CD8-positive, alpha-beta memory T cell (primary cell): ENCODE measurements around the gene ATP9A. TPM values are rescaled to one million over a fixed set of nuclear protein-coding genes. Genes with fewer than 3 reads are reported as not detected.
A peak's percentile ranks its signal among the peaks of the same experiment; 100 is the strongest.

Experiments used
- CTCF ChIA-PET: fragments of 350-600 bp; sonication (Branson Sonifier 250); formaldehyde crosslinking; loops from one replicate; lab custom pipeline; 2021; ENCODE audit warnings: antibody characterized with exemption; lab: Charles Lee
- POLR2A ChIA-PET: fragments of 350-600 bp; sonication (Branson Sonifier 250); formaldehyde crosslinking; loops from one replicate; lab custom pipeline; 2021; ENCODE audit warnings: antibody characterized with exemption; lab: Charles Lee
- DNase-seq, 5 donors: peaks; one replicate each; pipeline versions ENCODE4 v3.0.0 to v3.0.0-alpha.2; 2020 to 2022; ENCODE audit warnings: mixed read lengths in 1 of 5
- H3K27ac ChIP-seq: one replicate; pipeline ENCODE4 v1.7.0; 2013; ENCODE audit warnings: low read depth, mild to moderate bottlenecking, low read length, moderate library complexity
- H3K27me3 ChIP-seq: 2 replicates; pipeline ENCODE4 v1.7.0; 2013; ENCODE audit warnings: low read length, mild to moderate bottlenecking; ENCODE audit not compliant: insufficient read depth, poor library complexity, severe bottlenecking
- H3K36me3 ChIP-seq: 2 replicates; pipeline ENCODE4 v1.7.0; 2013; ENCODE audit warnings: mild to moderate bottlenecking, low read length, moderate library complexity; ENCODE audit not compliant: insufficient read depth
- H3K4me1 ChIP-seq: 2 replicates; pipeline ENCODE4 v1.7.0; 2013; ENCODE audit warnings: mild to moderate bottlenecking, low read length, moderate library complexity; ENCODE audit not compliant: insufficient read depth
- H3K4me3 ChIP-seq: 2 replicates; pipeline ENCODE4 v1.7.0; 2013; ENCODE audit warnings: mild to moderate bottlenecking, low read length
- H3K9me3 ChIP-seq: 2 replicates; pipeline ENCODE4 v1.7.0; 2013; ENCODE audit warnings: mild to moderate bottlenecking, low read length
- H3K27ac Mint-ChIP-seq, 8 donors: one replicate each; pipeline ENCODE4 v1.8.0; 2020 to 2021; ENCODE audit warnings: mixed read lengths in 8 of 8, mild to moderate bottlenecking in 6 of 8, inconsistent platforms in 3 of 8, moderate library complexity in 3 of 8
- H3K27me3 Mint-ChIP-seq, 2 donors: one replicate each; pipeline ENCODE4 v1.8.0; 2020 to 2021; ENCODE audit warnings: mixed read lengths in 2 of 2, mild to moderate bottlenecking in 1 of 2, moderate library complexity in 1 of 2
- H3K36me3 Mint-ChIP-seq, 3 donors: one replicate each; pipeline ENCODE4 v1.8.0; 2020 to 2021; ENCODE audit warnings: mixed read lengths in 3 of 3, inconsistent platforms in 1 of 3, mild to moderate bottlenecking in 1 of 3
- H3K4me1 Mint-ChIP-seq, 3 donors: one replicate each; pipeline ENCODE4 v1.8.0; 2020 to 2021; ENCODE audit warnings: mixed read lengths in 3 of 3, inconsistent platforms in 1 of 3, mild to moderate bottlenecking in 1 of 3
- H3K4me3 Mint-ChIP-seq, 7 donors: one replicate each; pipeline ENCODE4 v1.8.0; 2020 to 2021; ENCODE audit warnings: mixed read lengths in 7 of 7, mild to moderate bottlenecking in 6 of 7, moderate library complexity in 4 of 7, inconsistent platforms in 2 of 7
- H3K9me3 Mint-ChIP-seq, 5 donors: one replicate each; pipeline ENCODE4 v1.8.0; 2020 to 2022; ENCODE audit warnings: mixed read lengths in 5 of 5, mild to moderate bottlenecking in 3 of 5, moderate library complexity in 2 of 5, inconsistent platforms in 1 of 5
- polyA plus RNA-seq: library from polyadenylated mRNA; unstranded; fragments of 300-500 nt; fragmentation: Illumina TruSeq; gene quantifications from one replicate; pipeline ENCODE4 v1.2.3, GENCODE V29; 2021
- total RNA-seq, 2 experiments: library from RNA; stranded (reverse); gene quantifications; one replicate each; pipeline ENCODE4 v1.2.3, GENCODE V29; 2021

The ATP9A gene
- total and polyA plus RNA-seq, 3 experiments from 2014 or later = 0.46 to 2.3 (median 2.0) TPM

DNA sequence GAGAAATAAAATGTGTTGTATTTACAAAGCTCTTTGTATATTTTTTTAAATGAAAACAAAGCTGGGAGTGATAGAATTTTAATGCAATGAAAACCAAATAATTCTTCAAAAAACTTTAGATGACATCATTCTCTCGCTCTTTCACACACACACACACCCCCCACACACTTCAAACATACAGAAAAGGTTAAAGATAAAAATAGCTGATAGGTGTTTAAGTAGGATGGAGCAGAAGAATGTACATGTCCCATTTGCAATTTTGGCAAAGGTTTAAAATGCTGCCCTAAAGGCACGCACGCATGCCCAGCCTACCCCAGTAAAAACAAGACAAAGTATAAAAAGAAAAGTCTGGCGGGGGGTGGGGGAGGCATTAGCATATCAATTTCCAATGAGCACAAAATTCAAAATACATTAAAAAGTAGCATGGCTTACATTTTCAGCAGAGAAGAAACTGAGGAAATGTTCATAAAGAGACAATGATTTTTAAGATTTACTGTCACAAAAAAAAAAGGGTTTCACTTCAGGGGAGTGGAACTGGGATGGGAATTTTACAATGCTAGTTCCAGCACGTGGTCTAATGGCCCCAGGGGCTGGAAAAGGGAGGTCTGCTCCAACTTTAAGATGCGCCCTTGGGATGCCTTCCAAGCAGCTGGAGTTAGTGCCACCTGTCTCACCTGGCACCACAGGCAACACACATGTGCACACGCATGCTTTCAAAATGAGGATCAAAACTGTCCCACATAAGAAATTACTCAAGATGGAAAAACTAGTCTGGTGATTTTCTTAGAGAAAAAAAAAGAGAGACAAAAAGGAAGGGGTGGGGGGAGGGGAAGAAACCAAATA, 170.6 kb downstream of the ATP9A start:
- Mint-ChIP-seq H3K36me3 (no peaks in the 10 kb centered on the region), H3K4me3 (no peak overlapping the region), H3K27ac (no peak overlapping the region), H3K4me1 (peaks cover 11 to 22% (median 16%) of the 10 kb centered on the region in 3 donors), H3K27me3 (peaks cover 0 to 7% of the 10 kb centered on the region in 2 donors), H3K9me3 (no peaks in the 10 kb centered on the region)
- POLR2A ChIA-PET = no interaction called here
- Histone ChIP-seq H3K27ac (no peak overlapping the region), H3K36me3 (no peaks in the 10 kb centered on the region), H3K27me3 (no peaks in the 10 kb centered on the region), H3K4me3 (no peak overlapping the region), H3K4me1 (peaks cover 10% of the 10 kb centered on the region), H3K9me3 (no peaks in the 10 kb centered on the region)
- CTCF ChIA-PET = interaction anchor here (1.0 to 4.8 kb wide), 5 partner anchors 11 to 290 kb away, joined by 3 to 51 read pairs (median 9); no protein-coding TSS in a partner anchor
- no peak for DNase-seq

DNA sequence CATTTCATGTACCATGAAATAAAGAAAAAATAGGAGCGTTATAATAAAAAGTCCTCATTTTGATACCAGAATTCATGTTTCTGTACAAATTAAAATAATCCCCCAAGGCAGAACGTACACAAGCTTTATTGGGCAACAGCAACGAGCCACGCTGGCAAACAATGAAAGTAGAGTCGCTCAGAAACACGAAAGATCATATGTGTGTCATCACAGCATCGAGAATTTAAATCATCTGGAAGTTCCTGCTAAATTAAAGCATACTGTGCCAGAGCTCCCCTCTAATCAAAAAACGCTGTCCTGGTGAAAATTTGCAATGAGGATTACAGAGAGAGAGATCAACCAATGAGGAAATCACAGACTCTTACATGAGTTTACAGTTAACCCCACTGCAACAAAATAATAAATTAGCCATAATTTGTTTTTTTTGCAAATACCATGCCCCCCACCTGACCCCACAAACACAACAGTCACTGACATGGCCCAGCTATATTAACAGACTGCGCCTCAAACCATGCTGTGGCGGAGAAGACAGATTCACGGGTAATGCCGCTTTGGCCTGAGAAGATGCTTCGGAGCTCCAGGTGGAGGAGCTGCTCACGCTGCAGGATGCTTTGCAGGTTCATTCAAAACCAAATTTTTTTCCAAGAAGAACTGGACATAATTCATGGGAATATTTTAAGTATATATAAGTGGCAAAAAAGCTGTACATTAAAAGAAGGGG, 171.4 kb downstream of the ATP9A start:
- Mint-ChIP-seq H3K4me1 (peaks cover 11 to 22% (median 16%) of the 10 kb centered on the region in 3 donors), H3K4me3 (no peak overlapping the region), H3K27me3 (peaks cover 0 to 7% of the 10 kb centered on the region in 2 donors), H3K27ac (peak overlapping the region in 1 of 8 donors; percentile 28), H3K9me3 (no peaks in the 10 kb centered on the region), H3K36me3 (no peaks in the 10 kb centered on the region)
- Histone ChIP-seq H3K27ac (no peak overlapping the region), H3K4me1 (peaks cover 10% of the 10 kb centered on the region), H3K4me3 (no peak overlapping the region), H3K9me3 (no peaks in the 10 kb centered on the region), H3K36me3 (no peaks in the 10 kb centered on the region), H3K27me3 (no peaks in the 10 kb centered on the region)
- POLR2A ChIA-PET = no interaction called here
- no peak for DNase-seq
- CTCF ChIA-PET = interaction anchor here (1.0 to 4.8 kb wide), 9 partner anchors 12 to 609 kb away, joined by 3 to 51 read pairs (median 5); partner anchors contain the start of gene NFATC2

DNA sequence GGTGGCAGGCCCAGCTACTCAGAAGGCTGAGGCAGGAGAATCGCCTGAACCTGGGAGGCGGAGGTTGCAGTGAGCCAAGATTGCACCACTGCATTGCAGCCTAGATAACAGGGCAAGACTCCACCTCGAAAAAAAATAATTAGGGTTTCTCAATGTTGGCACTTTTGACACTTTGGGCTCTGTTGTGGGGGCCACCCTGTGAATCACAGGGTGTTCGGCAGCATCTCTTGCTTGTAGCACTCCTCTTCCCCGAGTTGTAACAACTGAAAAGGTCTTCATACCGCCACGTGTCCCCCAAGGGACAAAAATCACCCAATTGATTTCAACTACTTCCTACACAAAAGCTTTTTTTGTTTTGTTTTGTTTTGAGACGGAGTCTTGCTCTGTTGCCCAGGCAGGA, 172.4 kb downstream of the ATP9A start:
- Mint-ChIP-seq H3K4me1 (peaks cover 11 to 22% (median 16%) of the 10 kb centered on the region in 3 donors), H3K27me3 (peaks cover 0 to 4% of the 10 kb centered on the region in 2 donors), H3K27ac (peak overlapping the region in 2 of 8 donors; percentile 32 to 50), H3K36me3 (no peaks in the 10 kb centered on the region), H3K9me3 (no peaks in the 10 kb centered on the region), H3K4me3 (peak overlapping the region in 1 of 7 donors; percentile 48)
- H3K4me3 ChIP-seq = no peak overlapping the region
- CTCF ChIA-PET = interaction anchor here (0.6 to 4.8 kb wide), 23 partner anchors 9 to 608 kb away, joined by 3 to 51 read pairs (median 5); partner anchors contain the start of gene NFATC2
- no peaks in the 10 kb centered on the region for H3K27me3 ChIP-seq
- DNase-seq = no peak
- POLR2A ChIA-PET = interaction anchor here (1.9 kb wide), 1 partner anchor 209 kb away, joined by 7 read pairs; no protein-coding TSS in a partner anchor
- no peaks in the 10 kb centered on the region for H3K36me3 ChIP-seq
- H3K27ac ChIP-seq = no peak overlapping the region
- H3K9me3 ChIP-seq = no peaks in the 10 kb centered on the region
- peaks cover 10% of the 10 kb centered on the region for H3K4me1 ChIP-seq

DNA sequence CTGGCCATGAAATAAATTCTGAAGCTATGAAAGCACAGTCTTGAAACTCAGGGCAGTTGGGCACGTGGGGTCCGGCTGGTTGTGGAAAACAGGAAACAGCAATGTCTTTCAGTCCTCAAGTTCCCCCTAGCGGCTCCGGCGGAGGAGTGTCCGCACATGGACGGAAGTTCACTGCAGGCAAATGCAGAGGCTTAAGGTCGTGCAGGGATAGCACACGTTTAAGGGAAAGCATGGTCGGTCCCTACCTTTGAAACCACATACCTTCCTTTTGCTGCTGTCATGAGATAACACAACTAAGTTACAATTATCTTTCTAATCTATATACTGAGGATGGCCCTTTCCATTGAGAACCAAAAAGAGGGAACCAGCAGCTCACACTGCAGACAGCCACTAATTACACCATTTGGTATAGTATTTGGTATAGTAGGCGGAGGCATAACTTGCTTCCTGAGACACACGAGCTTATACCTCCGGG, 173.1 kb downstream of the ATP9A start:
- peaks cover 10% of the 10 kb centered on the region for H3K4me1 ChIP-seq
- ChIA-PET POLR2A (interaction anchor here (0.5 to 1.9 kb wide), 4 partner anchors 180 to 711 kb away, joined by 4 to 8 read pairs (median 6); no protein-coding TSS in a partner anchor), CTCF (interaction anchor here (0.6 to 4.8 kb wide), 42 partner anchors 10 to 610 kb away, joined by 3 to 51 read pairs (median 4); partner anchors contain the start of gene NFATC2)
- Mint-ChIP-seq H3K4me3 (peak overlapping the region in 5 of 7 donors; percentile 27 to 71 (median 46)), H3K9me3 (no peaks in the 10 kb centered on the region), H3K27me3 (peaks cover 0 to 3% of the 10 kb centered on the region in 2 donors), H3K36me3 (no peaks in the 10 kb centered on the region), H3K4me1 (peaks cover 11 to 22% (median 16%) of the 10 kb centered on the region in 3 donors), H3K27ac (peak overlapping the region; percentile 16 to 85 (median 52))
- DNase-seq = peak; percentile 54 to 82 (median 61)
- H3K9me3 ChIP-seq = no peaks in the 10 kb centered on the region
- H3K36me3 ChIP-seq = no peaks in the 10 kb centered on the region
- no peak overlapping the region for H3K27ac ChIP-seq
- no peaks in the 10 kb centered on the region for H3K27me3 ChIP-seq
- no peak overlapping the region for H3K4me3 ChIP-seq

DNA sequence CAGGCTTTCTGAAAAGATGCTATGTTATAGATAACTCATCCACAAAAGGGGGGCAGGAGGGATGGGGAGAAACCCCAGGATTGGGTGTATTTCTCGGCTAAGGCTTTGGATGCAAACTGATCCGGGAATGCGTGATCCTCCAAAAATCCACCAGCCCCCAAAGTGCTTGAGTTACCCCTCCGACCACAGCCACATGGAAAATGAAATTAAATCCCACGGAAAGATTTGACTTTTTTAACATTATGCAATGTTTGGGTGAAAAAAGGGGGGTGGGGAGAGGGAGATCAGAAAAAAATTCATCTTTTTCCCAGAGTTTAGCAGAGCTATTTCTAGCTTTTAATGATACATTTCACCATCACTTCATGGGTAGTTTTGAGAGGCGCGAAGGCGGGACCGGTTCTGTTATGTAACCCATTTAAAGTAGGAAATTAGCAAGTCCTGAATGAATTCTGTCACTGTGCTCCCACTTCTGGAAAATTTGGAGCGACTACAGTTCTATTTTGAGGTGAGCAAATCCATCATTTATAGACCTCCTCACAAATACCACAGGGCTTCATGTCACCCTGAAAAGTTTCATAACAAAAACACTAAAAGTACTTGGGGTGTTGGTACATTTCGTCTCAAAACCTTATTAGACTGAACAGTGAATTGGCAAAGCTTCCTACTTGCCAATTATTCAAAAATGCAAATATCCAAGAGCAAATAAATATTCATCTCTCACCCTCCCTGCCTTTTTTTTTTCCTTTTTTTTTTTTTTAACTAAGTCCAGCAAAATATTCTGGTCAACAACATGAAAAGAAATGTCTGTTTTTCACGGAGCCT, 173.7 kb downstream of the ATP9A start:
- no peaks in the 10 kb centered on the region for H3K9me3 Mint-ChIP-seq
- peaks cover 11 to 22% (median 16%) of the 10 kb centered on the region in 3 donors for H3K4me1 Mint-ChIP-seq
- Histone ChIP-seq H3K27me3 (no peaks in the 10 kb centered on the region), H3K4me1 (peaks cover 10% of the 10 kb centered on the region), H3K4me3 (no peak overlapping the region), H3K36me3 (no peaks in the 10 kb centered on the region), H3K27ac (no peak overlapping the region), H3K9me3 (no peaks in the 10 kb centered on the region)
- H3K27me3 Mint-ChIP-seq = peaks cover 0 to 3% of the 10 kb centered on the region in 2 donors
- H3K4me3 Mint-ChIP-seq = peak overlapping the region in 5 of 7 donors; percentile 27 to 71 (median 46)
- CTCF ChIA-PET = interaction anchor here (0.7 to 4.8 kb wide), 36 partner anchors 9 to 609 kb away, joined by 3 to 51 read pairs (median 4); partner anchors contain the start of gene NFATC2
- no peaks in the 10 kb centered on the region for H3K36me3 Mint-ChIP-seq
- DNase-seq = no peak
- POLR2A ChIA-PET = interaction anchor here (0.5 to 1.9 kb wide), 5 partner anchors 180 to 1418 kb away, joined by 4 to 8 read pairs (median 5); no protein-coding TSS in a partner anchor
- peak overlapping the region in 7 of 8 donors; percentile 16 to 85 (median 72) for H3K27ac Mint-ChIP-seq

DNA sequence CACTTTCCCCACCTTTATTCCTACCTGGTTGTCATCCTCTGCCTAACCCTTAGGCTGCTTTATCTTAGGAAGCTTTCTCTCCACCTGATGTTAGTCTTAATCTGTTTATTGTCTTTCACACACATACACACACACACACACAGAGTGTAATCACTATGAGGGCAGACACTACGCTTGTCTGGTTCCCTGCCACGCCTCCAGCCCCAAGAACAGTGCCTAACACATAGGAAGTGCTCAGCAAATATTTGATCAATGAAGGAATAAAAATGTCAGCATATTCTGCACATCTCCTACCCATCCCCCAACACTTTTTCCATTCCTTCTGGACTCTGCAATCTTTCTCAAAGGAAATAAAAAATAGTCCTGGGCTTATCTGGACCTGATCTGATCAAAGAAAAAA, 174.6 kb downstream of the ATP9A start:
- Histone ChIP-seq H3K36me3 (no peaks in the 10 kb centered on the region), H3K27ac (no peak overlapping the region), H3K9me3 (no peaks in the 10 kb centered on the region), H3K4me1 (peaks cover 10% of the 10 kb centered on the region), H3K27me3 (no peaks in the 10 kb centered on the region), H3K4me3 (no peak overlapping the region)
- Mint-ChIP-seq H3K27ac (peak overlapping the region in 2 of 8 donors; percentile 47 to 64), H3K4me1 (peaks cover 12 to 26% (median 21%) of the 10 kb centered on the region in 3 donors), H3K9me3 (no peaks in the 10 kb centered on the region), H3K36me3 (no peaks in the 10 kb centered on the region), H3K27me3 (peaks cover 0 to 3% of the 10 kb centered on the region in 2 donors), H3K4me3 (no peak overlapping the region)
- ChIA-PET POLR2A (no interaction called here), CTCF (no interaction called here)
- no peak for DNase-seq

DNA sequence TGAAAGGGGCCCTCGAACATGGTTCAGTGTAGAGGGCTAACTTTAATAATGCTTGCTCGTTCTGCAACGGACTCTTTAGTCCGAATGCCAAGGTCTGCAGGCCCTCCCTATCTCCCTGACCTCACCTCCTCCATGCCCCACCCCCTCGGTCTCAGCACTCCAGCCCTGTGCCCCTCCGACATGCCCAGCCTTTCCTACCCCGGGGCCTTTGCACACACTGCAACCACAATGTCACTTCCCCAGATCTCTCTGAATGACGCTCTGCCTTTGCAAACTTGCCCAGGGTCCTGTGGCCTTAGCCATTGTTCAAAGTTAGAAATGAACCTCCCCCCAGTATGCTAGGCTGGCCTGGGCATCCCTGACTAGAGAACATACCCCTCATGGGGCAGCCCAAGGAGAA, 175.6 kb downstream of the ATP9A start:
- H3K36me3 Mint-ChIP-seq = no peaks in the 10 kb centered on the region
- CTCF ChIA-PET = no interaction called here
- peaks cover 17 to 30% (median 29%) of the 10 kb centered on the region in 3 donors for H3K4me1 Mint-ChIP-seq

More for the DNA sequence above, 175.6 kb downstream of the ATP9A start:
- no peaks in the 10 kb centered on the region for H3K9me3 Mint-ChIP-seq
- no peak overlapping the region for H3K4me3 ChIP-seq
- H3K27ac ChIP-seq = no peak overlapping the region
- H3K27me3 Mint-ChIP-seq = no peaks in the 10 kb centered on the region
- no peaks in the 10 kb centered on the region for H3K36me3 ChIP-seq
- no peaks in the 10 kb centered on the region for H3K9me3 ChIP-seq
- H3K4me3 Mint-ChIP-seq = no peak overlapping the region
- DNase-seq = no peak
- H3K27ac Mint-ChIP-seq = no peak overlapping the region
- POLR2A ChIA-PET = no interaction called here
- no peaks in the 10 kb centered on the region for H3K27me3 ChIP-seq
- H3K4me1 ChIP-seq = peaks cover 10% of the 10 kb centered on the region
